SH-SY5Y (cell line): ENCODE measurements around the gene NECTIN1.

ENCODE experiments used
- GATA2 ChIP-seq: IDR thresholded peaks from 2 replicates; pipeline ENCODE4 v1.6.1; 2011; ENCODE audit warnings: mild to moderate bottlenecking, low read depth, low read length
- GATA3 ChIP-seq: IDR thresholded peaks from 2 replicates; pipeline ENCODE4 v1.6.1; 2011; ENCODE audit warnings: low read depth, mild to moderate bottlenecking, low read length, moderate library complexity

- TF ChIP-seq GATA2 (no peak), GATA3 (no peak)
These were observed 103.6 kb downstream of the NECTIN1 start for GRCh38 chr11:119625206-119625978.
